SK-N-SH treated with all-trans-retinoic acid at 6 μM for 48 hours (cell line): Measurements from ENCODE around the gene GJC2.

Source experiments
- BACH2 ChIP-seq: fragments of 250-450 bp; sonication (Bioruptor Pico); IDR thresholded peaks from 2 replicates; pipeline ENCODE4 v1.9.0; 2021; ENCODE audit warnings: mild to moderate bottlenecking, borderline replicate concordance
- CSDC2 ChIP-seq: fragments of 250-450 bp; sonication (Bioruptor Pico); IDR thresholded peaks from 2 replicates; pipeline ENCODE4 v1.5.0; 2020; ENCODE audit warnings: mild to moderate bottlenecking, moderate library complexity

- no peak for TF ChIP-seq BACH2 (CRISPR knock-in tag)
- no peak for TF ChIP-seq CSDC2 (CRISPR knock-in tag)
Measured at GRCh38 chr1:228148935-228149405, 760 bp upstream of the GJC2 start.
